SW480 (cell line): ENCODE measurements around the gene SOCS7.
A peak's percentile ranks its signal among the peaks of the same experiment; 100 is the strongest.

ENCODE experiments used
- DNase-seq: peaks from one replicate; pipeline ENCODE4 v3.0.0-alpha.2; 2016; ENCODE audit warnings: low spot score

Gene SOCS7

DNA sequence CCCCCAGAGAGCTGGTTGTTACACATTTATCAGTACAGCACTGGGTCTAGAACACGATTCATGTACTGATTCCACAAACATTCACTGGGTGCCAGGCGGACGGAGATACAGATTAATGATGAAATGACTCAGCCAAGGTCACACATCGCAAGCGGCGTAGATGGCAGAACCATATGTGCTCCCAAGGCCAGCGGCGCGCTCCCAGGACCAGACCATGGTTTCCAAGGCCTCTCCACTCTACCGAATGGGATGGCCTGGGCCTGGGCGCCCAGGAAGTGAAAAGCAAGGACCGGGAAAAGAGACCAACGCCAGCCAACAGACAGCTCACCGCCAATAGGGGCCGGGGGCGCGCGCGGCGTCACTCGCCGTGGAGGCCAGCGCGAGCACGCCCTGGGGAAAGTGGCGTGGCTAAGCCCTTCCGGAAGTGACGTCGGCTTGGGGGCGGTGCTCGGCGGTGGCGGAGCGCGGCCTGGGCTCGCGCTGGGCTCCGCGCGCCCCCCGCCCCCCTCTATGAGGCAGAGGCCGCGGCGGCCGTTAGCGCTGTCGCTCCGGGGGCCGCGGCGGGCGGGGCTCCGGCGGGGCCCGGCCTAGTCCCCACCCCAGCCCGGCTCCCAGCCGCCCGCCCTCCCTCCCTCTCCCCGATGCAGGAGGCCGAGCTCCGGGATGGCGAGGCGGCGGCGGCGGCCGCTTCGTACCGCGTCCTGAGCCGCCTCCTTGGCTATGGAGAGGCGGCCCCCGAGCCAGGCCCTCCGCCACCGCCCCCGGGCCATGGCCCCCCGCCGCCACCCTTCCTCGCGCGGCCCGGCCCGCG lies at the start of gene SOCS7:
Gene SOCS7 (plus strand): TSS at position 433 of the 811 bp plus-strand sequence. CDS start 209 bp downstream, at position 642.
- DNase-seq: peak; percentile 88

- no peak for DNase-seq
Observed at GRCh38 chr17:38315497-38315896, 36.1 kb upstream of the SOCS7 start.

DNA sequence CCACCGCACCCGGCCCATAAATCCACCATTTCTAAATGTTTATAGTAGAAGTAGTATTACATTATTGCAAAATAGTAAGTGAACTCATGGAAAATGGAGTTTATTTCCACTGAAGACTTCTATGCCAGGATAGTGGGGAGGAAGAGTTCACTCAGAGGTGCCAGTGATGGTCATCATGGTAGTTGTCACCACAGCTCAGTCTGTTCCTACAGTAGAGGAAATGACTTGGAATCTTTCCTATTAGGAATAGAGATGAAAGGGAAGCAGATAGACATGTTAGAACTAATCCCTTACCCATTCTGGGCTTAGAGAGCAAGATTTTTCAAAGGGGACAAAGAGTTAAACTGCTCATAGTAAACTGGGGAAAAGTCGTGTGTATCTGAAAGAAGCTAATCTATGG lies 34.6 kb upstream of the SOCS7 start:
- DNase-seq: no peak

DNA sequence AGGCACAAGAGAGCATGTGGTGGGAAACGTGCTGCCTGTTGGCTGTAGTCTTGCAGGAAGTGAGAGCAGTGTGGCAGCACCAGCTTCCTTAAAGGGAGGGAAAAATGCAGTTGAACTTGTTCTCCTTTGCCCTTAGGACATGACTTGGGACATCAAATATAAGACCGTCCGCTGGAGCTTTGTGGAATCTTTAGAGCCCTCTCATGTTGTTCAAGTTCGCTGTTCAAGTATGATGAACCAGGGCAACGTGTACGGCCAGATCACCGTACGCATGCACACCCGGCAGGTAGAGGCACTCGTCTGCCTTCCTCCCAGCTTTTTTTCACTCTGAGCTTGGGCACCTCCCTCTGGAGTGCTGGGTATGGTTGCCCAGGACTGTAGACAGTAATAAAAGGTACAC lies 31.2 kb upstream of the SOCS7 start:
- no peak for DNase-seq

GRCh38 chr17:38322156-38322779 lies 29.4 kb upstream of the SOCS7 start:
- peak; percentile 37 for DNase-seq

DNA sequence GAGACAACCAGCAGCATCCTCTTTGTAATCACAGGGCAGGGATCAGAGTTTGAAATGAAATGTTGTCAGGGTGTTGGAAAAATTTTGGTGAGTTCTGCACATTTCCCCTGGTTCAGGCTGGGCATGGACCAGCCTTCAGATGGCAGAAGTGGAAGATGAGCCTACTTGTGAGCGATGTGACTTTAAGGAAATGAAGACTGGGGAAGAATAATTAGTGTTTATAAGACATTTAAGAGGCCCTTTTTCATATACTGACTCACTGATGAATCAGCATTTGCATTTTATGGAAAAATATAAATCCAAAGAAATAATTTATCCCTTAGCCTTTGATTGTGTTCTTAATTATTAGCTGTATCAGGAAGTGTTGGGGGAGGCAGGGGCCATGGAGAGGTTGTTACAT lies 28.7 kb upstream of the SOCS7 start:
- no peak for DNase-seq

DNA sequence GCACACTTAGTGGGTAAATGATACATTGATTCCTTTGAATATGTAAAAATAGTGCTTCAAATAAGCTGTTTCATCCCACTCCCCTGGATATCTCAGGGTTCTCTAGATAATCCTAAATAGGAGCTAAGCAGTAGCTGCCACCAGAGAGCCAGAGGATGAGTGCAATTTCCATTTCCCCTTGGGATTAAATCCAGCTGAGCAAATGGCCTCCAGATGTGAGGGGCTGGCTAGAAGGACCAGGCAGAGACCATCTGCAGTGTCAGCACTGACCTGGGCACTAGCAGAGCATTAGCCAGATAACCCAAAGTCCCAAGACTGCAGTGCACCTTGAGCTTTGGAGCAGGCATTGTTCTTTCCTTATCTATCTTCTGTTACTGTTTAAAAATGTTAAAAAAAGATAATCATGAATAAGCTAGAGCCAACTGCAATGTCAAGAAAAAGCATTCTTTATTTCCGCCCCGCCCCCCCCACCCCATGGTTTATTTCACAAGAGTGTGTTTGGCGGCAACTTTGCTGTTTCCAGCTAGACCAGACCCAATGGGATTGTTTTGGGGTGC lies 27.4 kb upstream of the SOCS7 start:
- DNase-seq: no peak

GRCh38 chr17:38324772-38325171 lies 26.9 kb upstream of the SOCS7 start:
- DNase-seq: no peak

GRCh38 chr17:38325221-38325851 lies 26.3 kb upstream of the SOCS7 start:
- DNase-seq: no peak

GRCh38 chr17:38326996-38327792 lies 24.4 kb upstream of the SOCS7 start:
- DNase-seq: no peak

DNA sequence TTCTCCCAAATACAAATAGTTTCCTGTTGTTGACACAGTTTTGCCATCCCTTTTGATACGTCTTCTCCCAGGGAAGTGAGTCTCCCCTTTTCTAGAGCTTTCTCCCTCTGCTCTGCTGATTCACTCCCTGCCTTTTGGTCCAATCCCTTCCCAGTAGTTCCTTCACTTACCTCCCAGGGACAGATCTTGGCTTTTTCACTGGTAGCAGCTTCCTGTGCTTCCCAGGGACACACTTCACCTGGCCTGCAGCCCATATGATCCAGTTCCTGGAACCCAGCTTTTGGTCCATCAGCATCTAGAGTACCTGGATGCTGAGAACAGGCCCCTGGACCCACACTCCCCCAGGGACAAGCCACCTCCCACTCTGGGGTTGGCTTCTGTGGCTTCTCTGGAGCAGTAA lies 23.7 kb upstream of the SOCS7 start:
- no peak for DNase-seq

DNA sequence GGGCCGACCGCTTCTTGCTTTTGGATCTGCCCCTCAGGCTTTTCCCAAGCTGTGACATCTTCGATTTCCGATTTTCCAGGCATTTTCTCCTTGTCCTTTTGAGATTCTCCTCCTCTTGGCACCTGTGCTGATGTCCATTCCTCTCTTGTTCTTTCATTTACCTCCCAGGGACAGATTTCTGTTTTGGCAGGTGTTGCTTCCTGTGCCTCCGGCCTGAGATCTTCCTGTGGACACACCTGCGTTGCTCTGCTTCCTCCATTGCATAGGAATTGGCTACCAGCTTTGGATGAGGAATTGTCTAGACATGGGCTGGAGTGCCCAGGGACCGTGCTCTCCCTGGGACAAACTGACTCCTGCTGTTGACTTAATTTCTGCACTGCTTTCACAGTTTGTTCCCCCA lies 23.0 kb upstream of the SOCS7 start:
- no peak for DNase-seq

- no peak for DNase-seq
Observed at GRCh38 chr17:38329284-38329683, 22.4 kb upstream of the SOCS7 start.

DNA sequence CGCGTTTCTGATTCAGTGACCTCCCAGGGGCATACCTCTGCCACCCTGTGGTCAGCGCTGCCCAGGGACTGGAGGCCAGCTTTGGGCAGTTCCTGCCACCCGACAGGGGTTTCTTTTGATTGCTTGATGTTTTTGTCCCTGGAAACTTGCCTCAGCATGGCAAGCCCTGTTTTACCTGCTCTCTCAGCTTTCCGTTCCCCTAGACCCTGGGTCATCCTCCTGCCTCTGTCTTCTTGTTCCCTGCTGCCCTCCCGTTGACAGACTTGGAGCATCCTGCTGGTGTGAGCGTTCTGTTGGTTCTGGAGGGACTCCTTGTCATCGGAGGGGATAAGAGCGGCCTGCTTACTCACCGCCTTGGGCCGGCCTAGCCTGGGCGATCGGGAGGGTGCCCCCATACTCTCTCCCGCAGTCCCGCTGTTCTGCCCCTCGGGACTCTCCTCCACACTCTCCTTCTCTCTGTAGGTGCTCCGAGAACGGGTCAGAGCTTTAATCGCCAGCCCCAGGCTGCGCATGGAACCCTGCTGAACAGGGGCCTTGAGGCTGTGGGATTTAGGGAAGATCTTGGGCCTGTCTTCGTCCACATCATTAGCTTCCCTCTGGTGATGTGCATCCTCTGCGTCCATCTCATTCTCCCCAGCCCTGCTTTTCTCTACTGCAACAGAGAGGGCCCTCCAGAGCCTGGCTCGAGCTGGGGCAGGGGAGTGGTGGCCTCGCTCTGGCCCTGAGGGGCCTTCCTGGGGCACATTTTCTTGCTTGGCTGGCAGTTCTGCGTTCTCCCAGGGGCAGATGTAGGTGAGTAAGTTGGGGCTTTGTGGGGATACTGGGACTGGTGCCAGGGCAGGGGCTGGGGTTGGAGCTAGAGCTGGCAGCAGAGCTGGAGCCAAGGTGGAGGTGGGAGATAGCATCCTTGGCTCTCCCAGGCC lies 21.6 kb upstream of the SOCS7 start:
- no peak for DNase-seq

GRCh38 chr17:38330941-38331411 lies 20.7 kb upstream of the SOCS7 start:
- no peak for DNase-seq

GRCh38 chr17:38332735-38333134 lies 18.9 kb upstream of the SOCS7 start:
- no peak for DNase-seq

DNA sequence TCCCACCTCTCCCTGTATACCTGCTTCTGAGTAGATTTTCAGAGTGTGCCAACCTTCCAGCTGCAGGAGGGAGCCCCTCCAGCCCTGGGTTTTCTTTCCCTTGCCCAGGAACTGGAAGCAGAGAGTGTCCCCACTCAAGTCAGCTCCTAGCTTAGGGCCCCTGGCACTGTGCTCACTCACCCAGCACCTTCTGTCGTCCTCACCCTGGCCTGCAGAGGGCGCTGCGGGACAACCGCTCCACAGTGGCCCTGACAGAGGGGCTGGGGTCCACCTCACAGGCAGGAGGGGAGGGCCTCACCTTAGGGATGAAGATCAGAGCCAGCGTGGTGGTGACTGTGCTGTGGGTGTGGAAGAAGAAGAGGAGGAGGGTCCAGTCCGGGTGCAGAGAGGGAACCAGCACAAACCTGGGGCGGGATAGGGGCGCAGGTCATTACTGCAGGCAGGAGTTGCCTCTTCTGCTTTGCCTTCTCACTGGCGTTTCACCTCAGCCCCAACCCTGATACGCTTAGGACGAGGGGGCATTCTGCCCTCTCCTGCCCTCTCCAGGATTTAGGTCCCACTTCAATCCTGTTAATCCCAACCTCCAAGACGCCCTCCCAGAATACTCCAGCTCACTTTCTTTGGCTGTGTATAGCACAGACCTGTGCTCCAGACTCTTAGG lies 17.9 kb upstream of the SOCS7 start:
- no peak for DNase-seq

GRCh38 chr17:38334480-38335364 lies 16.9 kb upstream of the SOCS7 start:
- DNase-seq: no peak

DNA sequence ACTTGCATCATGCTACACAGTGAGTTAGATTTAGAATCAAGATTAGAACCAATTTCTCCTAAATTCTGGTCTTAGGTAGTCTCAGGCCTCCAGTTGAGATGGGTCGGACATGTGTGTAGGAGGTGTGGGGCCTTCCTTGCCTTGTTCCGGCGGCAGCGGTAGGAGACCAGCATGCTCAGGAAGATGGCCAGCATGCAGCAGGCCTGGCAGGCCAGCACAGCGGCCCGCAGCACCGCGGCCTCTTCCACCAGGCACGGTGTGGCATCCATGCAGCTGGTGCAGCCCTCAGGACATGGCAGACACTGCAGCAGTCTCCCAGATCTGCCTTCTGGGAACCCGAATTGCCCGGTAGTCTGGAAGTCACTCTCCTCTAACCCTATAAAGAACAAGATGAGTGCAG lies 14.8 kb upstream of the SOCS7 start:
- DNase-seq: no peak
